SJSA1 (cell line): ENCODE results near the gene IL21R. TPM values are rescaled to one million over a fixed set of nuclear protein-coding genes. Genes with fewer than 3 reads are reported as not detected.

ENCODE experiments used
- DNase-seq, 2 experiments: peaks; one replicate each; pipeline ENCODE4 v3.0.0-alpha.2; 2015 to 2020; ENCODE audit warnings: low spot score in 2 of 2, low read depth in 1 of 2
- H3K27ac ChIP-seq: fragments of 250-450 bp; sonication (Bioruptor Pico); 2 replicates; pipeline ENCODE4 v1.5.1; 2020; ENCODE audit warnings: mild to moderate bottlenecking, moderate library complexity
- H3K27me3 ChIP-seq: fragments of 250-450 bp; sonication (Bioruptor Pico); replicated peaks from 2 replicates; pipeline ENCODE4 v1.5.1; 2020; ENCODE audit warnings: mild to moderate bottlenecking, moderate library complexity
- H3K36me3 ChIP-seq: fragments of 250-450 bp; sonication (Bioruptor Pico); 2 replicates; pipeline ENCODE4 v1.5.1; 2020; ENCODE audit warnings: mild to moderate bottlenecking
- H3K4me1 ChIP-seq: fragments of 250-450 bp; sonication (Bioruptor Pico); replicated peaks from 2 replicates; pipeline ENCODE4 v1.6.1; 2021; ENCODE audit warnings: mild to moderate bottlenecking
- H3K4me3 ChIP-seq: fragments of 250-450 bp; sonication (Bioruptor Pico); 2 replicates; pipeline ENCODE4 v1.5.1; 2020; ENCODE audit warnings: mild to moderate bottlenecking
- H3K9me3 ChIP-seq: fragments of 250-450 bp; sonication (Bioruptor Pico); replicated peaks from 2 replicates; pipeline ENCODE4 v1.5.1; 2020; ENCODE audit warnings: mild to moderate bottlenecking
- total RNA-seq: library from RNA; depleted of rRNA; stranded (reverse); fragments of >200 nt; shearing (Covaris generic); gene quantifications from 2 replicates; pipeline ENCODE4 v1.2.3, GENCODE V29; 2014; rRNA removed

IL21R gene
- total RNA-seq, 1 experiment from 2014 or later: 0.34 TPM

DNA sequence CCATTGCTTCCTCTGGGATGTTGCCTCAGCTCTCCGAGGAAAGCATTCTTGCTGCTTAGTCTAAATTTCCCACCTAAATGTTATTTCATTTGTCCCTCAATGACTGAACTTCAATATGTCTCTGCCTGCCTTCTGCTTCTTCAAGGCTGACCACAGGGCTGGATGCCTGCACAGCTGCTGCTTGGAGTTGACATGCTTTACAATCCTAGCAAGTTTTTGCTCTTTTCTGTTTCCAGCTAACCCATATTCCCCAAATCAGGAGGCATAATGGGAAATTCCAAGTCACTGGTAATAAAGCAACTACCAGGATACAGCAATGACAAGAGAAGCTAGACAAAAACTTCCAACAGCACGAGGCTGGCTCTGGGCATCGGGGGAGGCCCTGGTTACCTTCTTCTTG, 98.8 kb downstream of the IL21R start:
- no peak for DNase-seq
- Histone ChIP-seq H3K27me3 (no peaks in the 10 kb centered on the region), H3K36me3 (peaks cover 97% of the 10 kb centered on the region), H3K4me3 (no peak overlapping the region), H3K4me1 (peaks cover 18% of the 10 kb centered on the region), H3K27ac (no peak overlapping the region), H3K9me3 (no peaks in the 10 kb centered on the region)

Other genes with a start within 250 kb of the IL21R start
- 2.1 and 2.5 TPM in 2 replicates for gene KDM8, start 198.6 kb upstream of the IL21R start, total RNA-seq
- 62.6 and 92.1 TPM in 2 replicates for gene NSMCE1, start 133.4 kb upstream of the IL21R start, total RNA-seq
- 5.1 and 8.1 TPM in 2 replicates for gene IL4R, start 88.2 kb upstream of the IL21R start, total RNA-seq
- gene GTF3C1, start 147.7 kb downstream of the IL21R start, total RNA-seq: 92.4 and 92.8 TPM in 2 replicates
- 8.2 and 11.2 TPM in 2 replicates for gene KATNIP, start 148.0 kb downstream of the IL21R start, total RNA-seq